HCT116 (cell line): ENCODE measurements around the gene ELAVL2. TPM values are rescaled to one million over a fixed set of nuclear protein-coding genes. Genes with fewer than 3 reads are reported as not detected.

Experiments
- ATAC-seq: fragments of 200-7000 bp; cut with Tn5 transposase; 2 replicates; pipeline ENCODE4 v1.9.1; 2020; ENCODE audit warnings: mild to moderate bottlenecking, moderate library complexity
- BruUV-seq: library from RNA; stranded (reverse); fragments of 400-500 nt; replicated peaks from 2 replicates; lab custom pipeline; 2021; lab: Mats Ljungman, UMichigan
- CTCF ChIA-PET: fragments of 300-600 bp; sonication (Branson Sonifier 250); formaldehyde crosslinking; loops from one replicate; lab custom pipeline; 2021; ENCODE audit warnings: antibody characterized with exemption; lab: Charles Lee
- POLR2A ChIA-PET: fragments of 300-600, 350-600 bp; sonication (Branson Sonifier 250); formaldehyde crosslinking; loops from one replicate; lab custom pipeline; 2021; ENCODE audit warnings: antibody characterized with exemption; lab: Charles Lee
- RAD21 ChIA-PET, 2 experiments: fragments of 300-600 bp; sonication (Branson Sonifier 250); formaldehyde crosslinking; loops; one replicate each; lab custom pipeline; 2023; ENCODE audit warnings: low total read pairs in 2 of 2; ENCODE audit not compliant: uncharacterized antibody in 2 of 2, unreplicated experiment in 2 of 2, low non-redundant PET in 1 of 2; lab: Charles Lee
- DNase-seq: peaks from one replicate; pipeline ENCODE4 v3.0.0-alpha.2; 2010; ENCODE audit warnings: low read depth, low spot score
- H2AFZ ChIP-seq: fragments of 200-600 bp; shearing (Covaris generic), sonication (generic); 2 replicates; pipeline ENCODE4 v1.6.1; 2017; ENCODE audit warnings: low read depth, mixed run types, mixed read lengths, antibody characterized with exemption, low read length; ENCODE audit not compliant: poor library complexity, severe bottlenecking
- H3K27ac ChIP-seq: 2 replicates; pipeline ENCODE4 v1.5.1; 2012; ENCODE audit warnings: low read depth, low read length
- H3K27me3 ChIP-seq: fragments of 200-600 bp; sonication (generic); 2 replicates; pipeline ENCODE4 v1.6.1; 2016; ENCODE audit warnings: mixed run types, low read length, mixed read lengths; ENCODE audit not compliant: insufficient read depth
- H3K36me3 ChIP-seq, 2 experiments: fragments of 200-500 bp in 1 of 2; fragments of 200-600 bp in 1 of 2; sonication (Bioruptor generic) in 1 of 2; sonication (generic) in 1 of 2; 2 replicates each; pipeline versions ENCODE4 v1.5.1 to v1.6.1; 2014 to 2016; ENCODE audit warnings: low read length in 2 of 2, inconsistent platforms in 1 of 2, mixed read lengths in 1 of 2, mixed run types in 1 of 2; ENCODE audit not compliant: insufficient read depth in 2 of 2, control insufficient read depth in 1 of 2
- H3K4me1 ChIP-seq, 2 experiments: fragments of 200-600 bp in 1 of 2; sonication (generic) in 1 of 2; 2 replicates each; pipeline versions ENCODE4 v1.5.1 to v1.6.1; 2012 to 2017; ENCODE audit warnings: low read length in 2 of 2, inconsistent platforms in 1 of 2, mild to moderate bottlenecking in 1 of 2, mixed read lengths in 1 of 2, mixed run types in 1 of 2, moderate library complexity in 1 of 2; ENCODE audit not compliant: insufficient read depth in 2 of 2, control insufficient read depth in 1 of 2
- H3K4me2 ChIP-seq: fragments of 200-600 bp; sonication (generic); 2 replicates; pipeline ENCODE4 v1.6.1; 2017; ENCODE audit warnings: mixed run types, low read length, mixed read lengths
- H3K4me3 ChIP-seq, 2 experiments: fragments of 200-600 bp in 1 of 2; sonication (generic) in 1 of 2; replicated peaks in 1 of 2; 2 replicates each; pipeline ENCODE4 v1.5.1; 2011 to 2016; ENCODE audit warnings: low read length in 2 of 2, control low read depth in 1 of 2, low read depth in 1 of 2, mild to moderate bottlenecking in 1 of 2, mixed read lengths in 1 of 2, mixed run types in 1 of 2
- H3K79me2 ChIP-seq: fragments of 200-600 bp; sonication (generic); 2 replicates; pipeline ENCODE4 v1.6.1; 2017; ENCODE audit warnings: mild to moderate bottlenecking, mixed run types, low read length, moderate library complexity, mixed read lengths; ENCODE audit not compliant: insufficient read depth
- H3K9ac ChIP-seq: fragments of 200-600 bp; sonication (generic); 2 replicates; pipeline ENCODE4 v1.6.1; 2016; ENCODE audit warnings: low read length, mixed read lengths
- H3K9me2 ChIP-seq: fragments of 200-600 bp; sonication (generic), shearing (Covaris generic); 2 replicates; pipeline ENCODE4 v1.6.1; 2017; ENCODE audit warnings: mixed run types, mild to moderate bottlenecking, moderate library complexity; ENCODE audit not compliant: insufficient read depth
- H3K9me3 ChIP-seq, 2 experiments: fragments of 200-500 bp in 1 of 2; fragments of 200-600 bp in 1 of 2; sonication (Bioruptor generic) in 1 of 2; sonication (generic) in 1 of 2; 2 replicates each; pipeline ENCODE4 v1.6.1; 2014 to 2017; ENCODE audit warnings: low read length in 2 of 2, mixed read lengths in 2 of 2, inconsistent platforms in 1 of 2, low read depth in 1 of 2, mild to moderate bottlenecking in 1 of 2, mixed run types in 1 of 2, moderate library complexity in 1 of 2; ENCODE audit not compliant: control insufficient read depth in 1 of 2, insufficient read depth in 1 of 2
- H4K20me1 ChIP-seq: fragments of 200-600 bp; sonication (generic), shearing (Covaris generic); 2 replicates; pipeline ENCODE4 v1.6.1; 2017; ENCODE audit warnings: mixed run types, mild to moderate bottlenecking, moderate library complexity; ENCODE audit not compliant: insufficient read depth
- ATF3 ChIP-seq: IDR thresholded peaks from 2 replicates; pipeline ENCODE4 v1.6.1; 2012
- CEBPB ChIP-seq: IDR thresholded peaks from 2 replicates; pipeline ENCODE4 v1.6.1; 2012; ENCODE audit warnings: low read depth
- CTCF ChIP-seq, 3 experiments: fragments of 200-600 bp in 1 of 3; sonication (generic) in 1 of 3; IDR thresholded peaks in 2 of 3; conservative IDR thresholded peaks in 1 of 3; 2 replicates each; pipeline ENCODE4 v1.5.1; 2012 to 2017; ENCODE audit warnings: low read depth in 2 of 3, low read length in 2 of 3, antibody characterized with exemption in 1 of 3, borderline replicate concordance in 1 of 3, control low read depth in 1 of 3, mild to moderate bottlenecking in 1 of 3, mixed read lengths in 1 of 3, mixed run types in 1 of 3, moderate library complexity in 1 of 3; ENCODE audit not compliant: insufficient read depth in 1 of 3
- EGR1 ChIP-seq: IDR thresholded peaks from 2 replicates; pipeline ENCODE4 v1.6.1; 2012; ENCODE audit warnings: low read depth
- EZH2 ChIP-seq: fragments of 200-600 bp; sonication (generic); IDR thresholded peaks from 2 replicates; pipeline ENCODE4 v1.6.1; 2017; ENCODE audit warnings: antibody characterized with exemption, mixed run types
- EZH2phosphoT487 ChIP-seq: fragments of 200-600 bp; IDR thresholded peaks from 2 replicates; pipeline ENCODE4 v1.6.1; 2018; ENCODE audit warnings: antibody characterized with exemption, borderline replicate concordance
- FOSL1 ChIP-seq: IDR thresholded peaks from 2 replicates; pipeline ENCODE4 v1.6.1; 2012; ENCODE audit warnings: low read depth
- POLR2A ChIP-seq: IDR thresholded peaks from 2 replicates; pipeline ENCODE4 v1.7.0; 2011; ENCODE audit warnings: borderline replicate concordance; ENCODE audit not compliant: insufficient read depth, insufficient read length; ENCODE audit errors: extremely low read depth
- POLR2AphosphoS5 ChIP-seq: IDR thresholded peaks from 2 replicates; pipeline ENCODE4 v1.6.1; 2011; ENCODE audit warnings: mild to moderate bottlenecking, low read depth, low read length, moderate library complexity
- REST ChIP-seq: IDR thresholded peaks from 2 replicates; pipeline ENCODE4 v1.6.1; 2012; ENCODE audit warnings: low read depth
- SRF ChIP-seq: IDR thresholded peaks from 2 replicates; pipeline ENCODE4 v1.6.1; 2012; ENCODE audit warnings: low read depth
- TCF7L2 ChIP-seq: IDR thresholded peaks from 2 replicates; pipeline ENCODE4 v1.7.0; 2011; ENCODE audit warnings: borderline replicate concordance, inconsistent platforms; ENCODE audit not compliant: insufficient read depth, insufficient read length; ENCODE audit errors: extremely low read depth
- YY1 ChIP-seq: IDR thresholded peaks from 2 replicates; pipeline ENCODE4 v1.6.1; 2011; ENCODE audit warnings: low read length, low read depth, moderate library complexity, mild to moderate bottlenecking; ENCODE audit not compliant: insufficient replicate concordance; ENCODE audit errors: extremely low read depth
- intact Hi-C: fragments of 100-400 bp; cut with micrococcal nuclease; formaldehyde crosslinking; loops from 2 replicates; pipeline ENCODE4 v1.10.0; 2022
- total RNA-seq: library from RNA; stranded (reverse); gene quantifications from one replicate; pipeline ENCODE4 v1.2.1, GENCODE V29; 2021; ENCODE audit not compliant: unreplicated experiment
- TF ChIP-seq, protein P1 (sequence below): IDR thresholded peaks from 2 replicates; pipeline ENCODE4 v1.6.1; 2012

The ELAVL2 gene
- total RNA-seq, 1 experiment from 2014 or later: not detected

DNA sequence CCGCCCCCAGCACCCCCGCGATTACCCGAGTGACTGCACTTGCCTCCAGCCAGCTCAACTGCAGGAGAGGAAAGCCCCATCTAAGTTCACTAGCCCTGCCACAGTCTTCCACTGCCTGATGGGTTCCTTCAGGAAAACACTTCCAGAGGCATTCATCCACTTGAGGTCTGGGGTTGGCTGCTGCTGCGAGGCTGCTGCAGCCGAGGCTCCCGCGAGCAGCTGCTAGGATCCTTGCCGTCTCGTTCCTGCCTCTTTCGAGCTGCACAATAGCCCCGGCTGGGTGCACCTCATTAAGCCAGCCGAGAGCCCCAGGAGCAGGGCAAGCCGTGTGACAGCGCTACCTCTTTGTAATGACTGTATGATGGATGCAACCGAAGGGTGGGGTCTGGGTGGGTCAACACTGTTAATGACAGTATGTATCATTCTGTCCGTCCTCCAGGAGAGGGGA lies 24.2 kb upstream of the ELAVL2 start:
- no peaks in the 10 kb centered on the region for H3K9me2 ChIP-seq
- no TSS peak for BruUV-seq
- no peaks in the 10 kb centered on the region for H4K20me1 ChIP-seq
- no peak overlapping the region for H2AFZ ChIP-seq
- ChIA-PET RAD21 (no interaction called here), CTCF (no interaction called here), POLR2A (no interaction called here)
- H3K79me2 ChIP-seq: no peaks in the 10 kb centered on the region
- no peak overlapping the region for H3K9ac ChIP-seq
- ATAC-seq (no peak), DNase-seq (no peak)
- H3K4me2 ChIP-seq: no peak overlapping the region
- H3K9me3 ChIP-seq: peaks cover 4 to 23% of the 10 kb centered on the region in 2 experiments; a peak in 2 of 4 replicates
- intact Hi-C loops: no loop called here
- TF ChIP-seq CTCF (IDR thresholded peaks at IDR 0.05 in 2 of 3, conservative IDR thresholded peaks at IDR 0.05 in 1 of 3; ENCODE audit: borderline replicate concordance in 1 of 3, insufficient read depth in 1 of 3, low read depth in 2 of 3, low read length in 2 of 3) (no peak), POLR2AphosphoS5 (no peak), POLR2A (no peak), EGR1 (no peak), EZH2 (no peak), FOSL1 (no peak), REST (no peak), CEBPB (no peak), YY1 (no peak), TCF7L2 (no peak), ATF3 (no peak), EZH2phosphoT487 (no peak), SRF (no peak)
- TF ChIP-seq, protein P1, sequence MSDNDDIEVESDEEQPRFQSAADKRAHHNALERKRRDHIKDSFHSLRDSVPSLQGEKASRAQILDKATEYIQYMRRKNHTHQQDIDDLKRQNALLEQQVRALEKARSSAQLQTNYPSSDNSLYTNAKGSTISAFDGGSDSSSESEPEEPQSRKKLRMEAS: no peak
- no peak overlapping the region for H3K4me3 ChIP-seq
- H3K4me1 ChIP-seq: no peaks in the 10 kb centered on the region
- H3K27me3 ChIP-seq: no peaks in the 10 kb centered on the region
- H3K27ac ChIP-seq: no peak overlapping the region
- no peaks in the 10 kb centered on the region for H3K36me3 ChIP-seq
